ENCODE data around the gene FNDC3B. TPM values are rescaled to one million over a fixed set of nuclear protein-coding genes. Genes with fewer than 3 reads are reported as not detected.

The FNDC3B gene
- total RNA-seq, 4 donors from 2014 or later: 131 to 179 (median 170) TPM

DNA sequence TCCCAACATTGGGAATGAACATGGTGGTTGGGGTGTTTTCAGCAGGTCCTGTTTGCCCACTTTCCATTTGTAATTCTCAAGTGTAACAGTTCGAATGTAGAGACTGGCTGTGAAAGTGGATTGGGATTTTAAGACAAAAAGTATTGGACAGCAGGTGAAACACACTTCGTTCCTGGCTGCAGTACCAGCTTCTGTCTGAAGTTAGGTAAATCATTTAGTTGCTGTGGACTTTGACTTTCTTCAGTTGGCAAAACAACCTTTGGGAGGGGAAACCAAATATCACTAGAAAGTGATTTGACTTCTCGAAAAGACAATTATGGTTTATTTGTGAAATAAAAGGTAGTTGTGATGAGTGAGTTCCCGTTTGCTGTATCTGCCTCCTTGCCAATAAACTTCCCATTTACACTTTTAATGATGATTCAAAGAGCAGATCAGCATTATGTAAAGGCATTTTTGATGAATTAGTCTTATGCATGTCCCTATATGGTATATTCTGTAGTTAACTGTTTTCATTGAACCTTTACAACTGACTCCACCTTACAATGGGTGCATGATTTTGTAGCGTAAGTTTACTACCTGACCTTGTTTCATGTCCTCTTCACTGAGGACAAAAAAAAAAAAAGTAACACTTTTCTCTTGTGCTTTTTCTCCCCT is 34.0 kb downstream of the FNDC3B start:
- TF ChIP-seq, protein P1, sequence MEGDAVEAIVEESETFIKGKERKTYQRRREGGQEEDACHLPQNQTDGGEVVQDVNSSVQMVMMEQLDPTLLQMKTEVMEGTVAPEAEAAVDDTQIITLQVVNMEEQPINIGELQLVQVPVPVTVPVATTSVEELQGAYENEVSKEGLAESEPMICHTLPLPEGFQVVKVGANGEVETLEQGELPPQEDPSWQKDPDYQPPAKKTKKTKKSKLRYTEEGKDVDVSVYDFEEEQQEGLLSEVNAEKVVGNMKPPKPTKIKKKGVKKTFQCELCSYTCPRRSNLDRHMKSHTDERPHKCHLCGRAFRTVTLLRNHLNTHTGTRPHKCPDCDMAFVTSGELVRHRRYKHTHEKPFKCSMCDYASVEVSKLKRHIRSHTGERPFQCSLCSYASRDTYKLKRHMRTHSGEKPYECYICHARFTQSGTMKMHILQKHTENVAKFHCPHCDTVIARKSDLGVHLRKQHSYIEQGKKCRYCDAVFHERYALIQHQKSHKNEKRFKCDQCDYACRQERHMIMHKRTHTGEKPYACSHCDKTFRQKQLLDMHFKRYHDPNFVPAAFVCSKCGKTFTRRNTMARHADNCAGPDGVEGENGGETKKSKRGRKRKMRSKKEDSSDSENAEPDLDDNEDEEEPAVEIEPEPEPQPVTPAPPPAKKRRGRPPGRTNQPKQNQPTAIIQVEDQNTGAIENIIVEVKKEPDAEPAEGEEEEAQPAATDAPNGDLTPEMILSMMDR (IDR thresholded peaks at IDR 0.05; ENCODE audit: low read depth): no peak

DNA sequence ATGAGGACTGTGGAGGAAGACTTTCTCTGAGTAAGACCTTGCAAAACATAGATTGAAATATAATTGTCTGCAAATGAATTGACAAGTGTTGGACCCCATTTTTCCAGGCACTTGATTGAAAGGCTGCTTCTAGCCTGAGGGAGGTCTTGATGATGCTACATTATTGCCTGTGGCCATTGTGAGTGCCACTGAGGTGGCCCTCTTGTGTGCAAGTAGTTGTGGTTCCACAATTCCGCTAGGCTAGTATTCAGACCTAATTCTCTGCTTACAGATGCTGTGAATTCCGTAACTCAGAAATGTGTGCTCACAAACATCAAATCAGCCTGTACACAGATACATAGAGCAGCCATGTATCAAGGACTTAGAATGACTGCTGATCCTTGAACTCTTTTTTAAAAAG is 34.7 kb downstream of the FNDC3B start:
- TF ChIP-seq, protein P1 (IDR thresholded peaks at IDR 0.05; ENCODE audit: low read depth): no peak

DNA sequence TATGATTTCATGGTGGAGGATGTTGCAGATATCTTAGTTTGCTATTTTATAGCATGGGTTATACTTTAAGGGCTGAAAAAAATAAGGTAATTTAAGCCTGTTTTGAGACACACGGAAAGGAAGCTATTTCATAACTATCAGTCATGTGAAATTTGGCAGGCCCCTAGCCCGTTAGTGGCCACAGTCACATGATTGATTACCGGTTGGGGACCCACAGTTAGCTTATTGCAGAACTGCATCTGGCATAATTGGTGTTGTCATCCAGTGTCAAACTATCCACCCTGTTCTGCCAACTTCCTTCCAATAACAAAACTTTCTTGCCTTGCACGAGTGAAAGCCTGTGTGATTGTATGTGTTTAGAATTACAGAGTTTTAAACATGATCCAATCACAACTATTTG is 35.2 kb downstream of the FNDC3B start:
- TF ChIP-seq, protein P1 (IDR thresholded peaks at IDR 0.05; ENCODE audit: low read depth): no peak

DNA sequence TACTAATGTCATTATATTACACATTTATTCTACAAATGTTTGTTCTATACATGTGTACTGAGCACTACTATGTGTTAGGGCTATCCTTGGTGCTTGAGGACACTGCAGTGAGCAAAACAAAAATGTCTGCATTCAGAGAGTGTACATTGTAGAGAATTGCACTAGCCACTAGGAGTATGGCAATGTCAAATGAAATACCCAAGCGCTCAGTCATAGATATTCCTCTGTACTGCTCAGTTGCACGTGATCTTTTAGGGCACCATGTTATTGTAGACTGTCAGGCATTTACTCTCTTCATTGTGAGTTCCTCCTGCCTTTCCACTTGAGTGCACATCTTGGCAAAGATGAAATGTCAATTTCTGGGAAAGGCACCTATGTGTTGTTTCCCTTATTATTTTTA is 36.8 kb downstream of the FNDC3B start:
- TF ChIP-seq, protein P1 (IDR thresholded peaks at IDR 0.05; ENCODE audit: low read depth): no peak

DNA sequence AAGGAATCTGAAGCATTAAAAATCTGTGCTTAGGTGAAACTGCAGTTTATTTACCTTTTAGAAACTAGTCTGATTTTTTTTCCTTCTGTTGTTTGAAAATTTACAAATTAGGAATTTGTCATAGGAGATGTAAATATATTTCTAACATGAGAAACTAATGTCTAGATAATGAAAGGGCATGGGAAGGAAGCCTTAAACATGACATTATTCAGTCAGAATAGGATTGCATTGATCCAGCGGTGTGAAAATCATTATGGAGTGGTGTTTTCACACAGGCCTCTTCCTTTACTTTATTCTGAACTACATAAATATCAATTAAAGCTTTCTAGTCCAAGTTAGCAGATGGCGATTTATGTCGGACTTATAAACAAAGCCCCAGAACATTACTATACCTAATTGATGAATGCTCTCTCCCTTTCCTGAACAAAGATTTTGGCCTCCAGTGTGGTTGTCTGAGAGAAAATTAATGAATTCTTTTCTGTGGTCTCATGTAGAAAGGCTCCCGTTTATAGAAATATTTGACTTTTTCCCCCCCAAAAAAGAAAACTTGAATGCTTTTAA is 37.9 kb downstream of the FNDC3B start:
- TF ChIP-seq, protein P1 (IDR thresholded peaks at IDR 0.05; ENCODE audit: low read depth): no peak

DNA sequence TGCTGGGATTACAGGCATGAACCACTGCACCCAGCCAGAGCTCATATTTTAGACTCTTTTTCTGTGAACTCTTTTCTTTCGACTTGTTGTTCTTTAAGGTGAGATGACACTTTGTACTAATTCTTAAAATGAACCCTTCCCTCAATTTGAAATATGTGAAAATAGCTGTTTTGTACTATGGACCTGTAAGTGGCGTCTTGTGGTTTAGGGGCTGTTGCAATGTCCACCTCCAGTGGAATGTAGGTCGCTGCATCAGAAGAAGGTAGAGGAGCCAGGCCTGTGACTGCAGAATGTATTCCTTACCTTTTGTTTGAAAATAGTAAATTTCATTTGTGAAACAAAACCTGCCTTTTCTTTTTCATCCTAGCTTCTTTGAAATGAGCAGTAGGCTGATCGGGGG is 38.9 kb downstream of the FNDC3B start:
- TF ChIP-seq, protein P1 (IDR thresholded peaks at IDR 0.05; ENCODE audit: low read depth): no peak

DNA sequence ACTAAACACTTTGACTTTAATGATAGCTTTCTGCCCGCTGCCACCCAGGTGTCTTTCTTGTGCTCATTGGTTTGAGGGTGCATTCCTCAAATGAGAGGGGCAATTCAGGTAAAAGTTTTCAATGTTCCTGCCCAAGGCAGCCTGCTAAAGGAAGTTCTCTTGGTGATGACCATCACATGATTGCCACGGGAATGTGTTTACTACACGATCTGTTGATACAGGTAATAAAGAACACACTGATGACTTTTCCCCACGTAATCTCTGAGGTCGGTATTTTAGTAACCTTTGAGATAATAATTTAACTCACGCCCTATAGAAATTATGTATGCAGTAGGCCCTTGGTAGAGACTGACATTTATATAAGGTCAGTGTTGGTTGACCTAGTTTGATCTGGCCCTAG is 39.3 kb downstream of the FNDC3B start:
- TF ChIP-seq, protein P1 (IDR thresholded peaks at IDR 0.05; ENCODE audit: low read depth): no peak
